Measurements from ENCODE around the gene CDC25C. TPM values are rescaled to one million over a fixed set of nuclear protein-coding genes. Genes with fewer than 3 reads are reported as not detected.
A peak's percentile ranks its signal among the peaks of the same experiment; 100 is the strongest.
"Not testable (repeated sequence)": the region's sequence is repeated elsewhere in the genome, so short reads cannot be mapped to it uniquely, and the experiment has no call there.

CDC25C gene
- total RNA-seq, 1 experiment from 2014 or later: 18.8 TPM

- no peak for TF ChIP-seq ZNF416 (CRISPR knock-in tag; IDR thresholded peaks at IDR 0.05)
- no peak for TF ChIP-seq ZNF532 (CRISPR knock-in tag; IDR thresholded peaks at IDR 0.05; ENCODE audit: borderline replicate concordance)
- no peak for TF ChIP-seq EMX1 (CRISPR knock-in tag; IDR thresholded peaks at IDR 0.05)
Measured at GRCh38 chr5:138330813-138331448, 673 bp downstream of the CDC25C start (continued).

- ATAC-seq; H3K9me3 Mint-ChIP-seq; DNase-seq (ENCODE audit: low spot score); H3K4me1 Mint-ChIP-seq; H3K27me3 Mint-ChIP-seq (ENCODE audit: low read depth); H3K27ac Mint-ChIP-seq; POLR2A ChIA-PET; H3K4me3 Mint-ChIP-seq: not testable (repeated sequence)
- peaks cover 19% of the 10 kb centered on the region for H3K36me3 Mint-ChIP-seq
- CTCF ChIA-PET: interaction anchor here (1.2 kb wide), 1 partner anchor 34 kb away, joined by 4 read pairs; the partner anchor contains the start of gene KDM3B
Measured at GRCh38 chr5:138318211-138318610, 13.4 kb downstream of the CDC25C start.

- no peak overlapping the region for H3K4me3 Mint-ChIP-seq
- ChIA-PET CTCF (interaction anchor here (1.0 kb wide), 1 partner anchor 36 kb away, joined by 6 read pairs; the partner anchor contains the start of gene KDM3B), POLR2A (interaction anchor here (1.3 to 1.9 kb wide), 2 partner anchors 15 to 38 kb away, joined by 3 to 11 read pairs; partner anchors contain the start of gene CDC25C)
- H3K27me3 Mint-ChIP-seq (ENCODE audit: low read depth): no peaks in the 10 kb centered on the region
- peak; percentile 27 for DNase-seq (ENCODE audit: low spot score)
- H3K27ac Mint-ChIP-seq: peak overlapping the region; percentile 32; the same call in 1 of the 2 replicates
- TF ChIP-seq NR1H2 (CRISPR knock-in tag; IDR thresholded peaks at IDR 0.05) (no peak), ZNF263 (CRISPR knock-in tag; IDR thresholded peaks at IDR 0.05; ENCODE audit: low read depth) (no peak), MAX (CRISPR knock-in tag; IDR thresholded peaks at IDR 0.05) (no peak), E2F1 (CRISPR knock-in tag; IDR thresholded peaks at IDR 0.05) (no peak), EMX1 (CRISPR knock-in tag; IDR thresholded peaks at IDR 0.05) (no peak), ETV6 (CRISPR knock-in tag; IDR thresholded peaks at IDR 0.05) (no peak), PRRX2 (CRISPR knock-in tag; IDR thresholded peaks at IDR 0.05) (no peak)
- H3K9me3 Mint-ChIP-seq: no peaks in the 10 kb centered on the region
- peaks cover 33% of the 10 kb centered on the region for H3K36me3 Mint-ChIP-seq
- ATAC-seq: peak; percentile 97
- H3K4me1 Mint-ChIP-seq: no peaks in the 10 kb centered on the region
Measured at GRCh38 chr5:138316355-138316754, 15.2 kb downstream of the CDC25C start.

- no peak for ATAC-seq
- no peaks in the 10 kb centered on the region for H3K27me3 Mint-ChIP-seq (ENCODE audit: low read depth)
- POLR2A ChIA-PET: interaction anchor here (1.9 kb wide), 1 partner anchor 16 kb away, joined by 11 read pairs; the partner anchor contains the start of gene CDC25C
- peaks cover 33% of the 10 kb centered on the region for H3K36me3 Mint-ChIP-seq
- no peaks in the 10 kb centered on the region for H3K9me3 Mint-ChIP-seq
- no peak for DNase-seq (ENCODE audit: low spot score)
- CTCF ChIA-PET: no interaction called here
- H3K4me3 Mint-ChIP-seq: no peak overlapping the region
- peak overlapping the region; percentile 32; the same call in 1 of the 2 replicates for H3K27ac Mint-ChIP-seq
- no peaks in the 10 kb centered on the region for H3K4me1 Mint-ChIP-seq
- no peak for TF ChIP-seq FOXP4 (CRISPR knock-in tag; IDR thresholded peaks at IDR 0.05)
- TF ChIP-seq USF1 (CRISPR knock-in tag; IDR thresholded peaks at IDR 0.05): no peak
- TF ChIP-seq EMX1 (CRISPR knock-in tag; IDR thresholded peaks at IDR 0.05): no peak
- no peak for TF ChIP-seq ZNF138 (CRISPR knock-in tag; conservative IDR thresholded peaks at IDR 0.05)
- no peak for TF ChIP-seq RORB (CRISPR knock-in tag; IDR thresholded peaks at IDR 0.05)
- TF ChIP-seq JUN (CRISPR knock-in tag; IDR thresholded peaks at IDR 0.05): no peak
- TF ChIP-seq TCF7 (CRISPR knock-in tag; IDR thresholded peaks at IDR 0.05; ENCODE audit: low read depth): no peak
- no peak for TF ChIP-seq ZNF512 (CRISPR knock-in tag; IDR thresholded peaks at IDR 0.05; ENCODE audit: borderline replicate concordance)
- TF ChIP-seq SMAD4 (CRISPR knock-in tag; IDR thresholded peaks at IDR 0.05): no peak
- TF ChIP-seq GRHL2 (CRISPR knock-in tag; IDR thresholded peaks at IDR 0.05; ENCODE audit: insufficient replicate concordance, severe bottlenecking): no peak
Measured at GRCh38 chr5:138315751-138316278, 15.8 kb downstream of the CDC25C start.

Data from WTC11 (cell line).